Inferior parietal cortex (tissue), 1 donor: Measurements from ENCODE around the gene SETD5.
"Not testable (repeated sequence)": the region's sequence is repeated elsewhere in the genome, so short reads cannot be mapped to it uniquely, and the experiment has no call there.

Source experiments
- DNase-seq: peaks from one replicate; pipeline ENCODE4 v3.0.0-alpha.2; 2016; ENCODE audit errors: extremely low spot score

Gene SETD5

GRCh38 chr3:9455596-9456131 is 58.2 kb downstream of the SETD5 start:
- no peak for DNase-seq

- DNase-seq: no peak
Observed at GRCh38 chr3:9467451-9467850, 70.0 kb downstream of the SETD5 start.

- DNase-seq: no peak
Observed at GRCh38 chr3:9468460-9468859, 71.0 kb downstream of the SETD5 start.

GRCh38 chr3:9469986-9470385 is 72.6 kb downstream of the SETD5 start:
- no peak for DNase-seq

- DNase-seq: no peak
Observed at GRCh38 chr3:9473496-9474065, 76.2 kb downstream of the SETD5 start.

GRCh38 chr3:9474482-9474881 is 77.1 kb downstream of the SETD5 start:
- no peak for DNase-seq

- DNase-seq: no peak
Observed at GRCh38 chr3:9476935-9477334, 79.5 kb downstream of the SETD5 start.

GRCh38 chr3:9480265-9480664 is 82.8 kb downstream of the SETD5 start:
- DNase-seq: no peak

- DNase-seq: no peak
Observed at GRCh38 chr3:9485248-9485647, 87.8 kb downstream of the SETD5 start.

GRCh38 chr3:9491506-9491905 is 94.1 kb downstream of the SETD5 start:
- DNase-seq: no peak

GRCh38 chr3:9494036-9494435 is 96.6 kb downstream of the SETD5 start:
- not testable (repeated sequence) for DNase-seq

- no peak for DNase-seq
Observed at GRCh38 chr3:9496893-9497292, 99.5 kb downstream of the SETD5 start.

- no peak for DNase-seq
Observed at GRCh38 chr3:9497821-9498565, 100.6 kb downstream of the SETD5 start.

GRCh38 chr3:9498781-9499180 is 101.4 kb downstream of the SETD5 start:
- no peak for DNase-seq

- DNase-seq: no peak
Observed at GRCh38 chr3:9499455-9500107, 102.2 kb downstream of the SETD5 start.

- DNase-seq: no peak
Observed at GRCh38 chr3:9500108-9501050, 103.0 kb downstream of the SETD5 start.

GRCh38 chr3:9501226-9501625 is 103.8 kb downstream of the SETD5 start:
- DNase-seq: no peak

- peak; percentile 77 for DNase-seq
Observed at GRCh38 chr3:9503283-9503682, 105.9 kb downstream of the SETD5 start.

- DNase-seq: no peak
Observed at GRCh38 chr3:9507586-9508578, 110.5 kb downstream of the SETD5 start.

GRCh38 chr3:9508781-9509180 is 111.4 kb downstream of the SETD5 start:
- DNase-seq: no peak
